GM08714 (cell line): ENCODE results near the gene RABL3.

ENCODE experiments used
- H3K4me3 ChIP-seq: fragments of 200-500 bp; sonication (Bioruptor generic); 2 replicates; pipeline ENCODE4 v1.5.1; 2014; ENCODE audit warnings: mild to moderate bottlenecking, low read length, inconsistent platforms
- ZNF274 ChIP-seq: IDR thresholded peaks from 2 replicates; pipeline ENCODE4 v1.6.1; 2012; ENCODE audit warnings: mild to moderate bottlenecking, low read depth, low read length

Gene RABL3

GRCh38 chr3:120726791-120727190 is 15.5 kb downstream of the RABL3 start:
- no peak overlapping the region for H3K4me3 ChIP-seq
- TF ChIP-seq ZNF274 = no peak

- H3K4me3 ChIP-seq = peak overlapping the region; percentile 34; the same call in 1 of the 2 replicates
These were observed 23.0 kb downstream of the RABL3 start for GRCh38 chr3:120719167-120719834.

- no peak for TF ChIP-seq ZNF274
These were observed 29.1 kb downstream of the RABL3 start for GRCh38 chr3:120713262-120713661.

GRCh38 chr3:120710369-120710768 is 31.9 kb downstream of the RABL3 start:
- H3K4me3 ChIP-seq = no peak overlapping the region
- no peak for TF ChIP-seq ZNF274

More at GRCh38 chr3:120713262-120713661, 29.1 kb downstream of the RABL3 start:
- no peak overlapping the region for H3K4me3 ChIP-seq

DNA sequence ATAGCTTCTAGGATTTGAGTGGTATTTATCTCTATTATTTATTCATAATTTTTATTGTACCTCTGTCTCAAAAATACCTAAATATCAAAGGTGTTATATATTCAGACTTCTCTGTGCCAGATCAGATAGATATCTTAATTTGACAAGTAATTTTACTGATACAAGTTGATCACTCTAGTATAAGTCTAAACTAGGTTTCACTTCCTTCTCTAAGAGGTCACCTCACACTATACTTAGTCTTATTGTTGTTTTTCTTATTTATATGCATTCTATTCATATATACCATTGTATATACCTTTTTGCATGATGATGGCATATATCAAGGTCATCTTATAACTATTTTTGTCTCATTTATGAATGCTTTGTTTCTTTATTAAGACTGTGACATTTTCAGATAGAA is 33.9 kb downstream of the RABL3 start:
- H3K4me3 ChIP-seq = no peak overlapping the region
- TF ChIP-seq ZNF274 = no peak

DNA sequence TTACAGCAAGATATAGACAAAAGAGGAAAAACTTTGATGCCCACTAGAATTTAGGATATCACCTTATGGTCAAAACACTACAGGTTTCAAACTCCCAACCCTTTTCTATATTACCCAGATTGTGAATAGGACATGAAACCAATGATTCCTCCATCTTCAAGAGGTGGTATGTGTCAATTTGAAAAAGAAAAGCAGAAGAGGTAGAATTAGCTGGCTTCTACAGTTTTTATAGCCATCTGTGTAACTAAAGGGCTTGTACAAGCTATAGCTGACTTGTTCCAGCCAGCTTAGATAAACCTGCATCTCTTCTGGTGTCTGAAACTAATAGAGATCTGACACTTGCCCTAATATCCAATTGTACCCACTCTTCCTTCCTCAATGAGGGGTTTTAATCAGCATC is 35.4 kb downstream of the RABL3 start:
- no peak overlapping the region for H3K4me3 ChIP-seq

DNA sequence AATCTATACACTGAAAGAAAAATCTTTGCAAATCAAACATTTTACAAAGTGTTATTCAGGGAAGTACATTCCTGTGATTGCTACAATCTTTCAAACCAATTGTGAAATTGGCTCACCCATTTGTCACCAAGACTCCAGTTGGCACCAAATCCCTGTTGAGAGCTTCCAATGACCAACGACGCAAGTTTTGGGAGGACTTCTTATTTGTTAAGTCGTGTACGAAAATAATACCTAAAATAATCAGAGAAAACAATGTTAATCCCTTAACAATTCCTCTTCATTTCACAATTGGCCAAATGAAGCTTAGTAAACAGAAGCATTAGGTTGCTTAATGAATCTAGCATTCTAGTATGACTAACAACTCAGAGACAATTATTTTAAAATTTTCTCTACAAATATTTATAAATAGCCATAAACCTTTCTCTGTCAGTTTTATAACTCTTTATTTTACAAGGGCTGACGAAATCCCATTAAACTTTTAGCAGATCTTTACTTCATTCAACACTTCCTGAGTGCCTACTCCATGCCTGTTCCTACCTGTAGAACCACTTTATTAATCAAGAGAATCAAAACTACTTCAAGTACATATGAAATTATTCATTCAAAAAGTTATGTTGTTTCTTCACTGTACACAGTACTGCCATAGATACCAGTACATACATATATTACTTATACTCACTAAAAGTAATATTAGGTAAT is 36.3 kb downstream of the RABL3 start:
- TF ChIP-seq ZNF274 = no peak
- H3K4me3 ChIP-seq = no peak overlapping the region

More for the DNA sequence above, 35.4 kb downstream of the RABL3 start:
- TF ChIP-seq ZNF274 = no peak

DNA sequence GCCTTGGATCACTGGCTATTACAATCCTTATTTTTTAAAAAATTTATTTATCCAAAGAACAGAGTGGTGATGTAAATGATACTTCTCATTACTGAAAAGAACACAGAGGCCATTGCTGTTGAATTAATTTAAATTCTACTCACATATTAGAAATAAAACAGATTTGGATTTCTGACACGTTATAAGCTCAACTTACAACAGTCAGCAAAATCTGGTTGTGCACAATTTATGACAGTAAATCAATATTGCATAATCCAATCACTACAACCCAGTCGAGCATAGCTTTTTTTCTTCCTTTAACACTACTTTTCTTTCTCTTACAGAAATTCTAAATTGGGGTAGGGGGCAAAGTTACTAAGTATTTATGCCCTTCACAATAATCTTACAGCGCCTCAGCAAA is 43.0 kb downstream of the RABL3 start:
- no peak for TF ChIP-seq ZNF274
- no peak overlapping the region for H3K4me3 ChIP-seq

GRCh38 chr3:120693439-120694171 is 48.7 kb downstream of the RABL3 start:
- TF ChIP-seq ZNF274 = no peak
- H3K4me3 ChIP-seq = no peak overlapping the region

- no peak overlapping the region for H3K4me3 ChIP-seq
- TF ChIP-seq ZNF274 = no peak
These were observed 52.9 kb downstream of the RABL3 start for GRCh38 chr3:120689395-120689794.

- TF ChIP-seq ZNF274 = no peak
- no peak overlapping the region for H3K4me3 ChIP-seq
These were observed 54.2 kb downstream of the RABL3 start for GRCh38 chr3:120688121-120688520.

DNA sequence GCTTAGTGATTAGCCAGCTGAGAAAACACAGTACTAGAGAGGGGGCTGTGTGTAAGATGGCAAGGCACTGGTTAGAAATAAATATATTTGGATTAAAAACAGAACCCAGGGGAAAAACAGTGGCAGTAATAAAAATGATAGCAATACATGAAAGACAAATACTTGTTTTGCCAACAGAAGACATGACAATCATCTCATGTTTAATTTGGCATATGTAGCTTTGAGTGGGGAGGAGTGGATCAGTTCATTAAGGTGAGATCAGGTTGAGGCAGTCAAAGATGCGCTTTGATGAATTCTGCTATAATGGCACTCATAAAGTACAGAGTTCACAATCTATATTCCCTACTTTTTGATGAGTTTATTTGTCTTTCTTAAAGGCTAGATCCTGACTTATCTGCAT is 56.9 kb downstream of the RABL3 start:
- no peak for TF ChIP-seq ZNF274
- no peak overlapping the region for H3K4me3 ChIP-seq

DNA sequence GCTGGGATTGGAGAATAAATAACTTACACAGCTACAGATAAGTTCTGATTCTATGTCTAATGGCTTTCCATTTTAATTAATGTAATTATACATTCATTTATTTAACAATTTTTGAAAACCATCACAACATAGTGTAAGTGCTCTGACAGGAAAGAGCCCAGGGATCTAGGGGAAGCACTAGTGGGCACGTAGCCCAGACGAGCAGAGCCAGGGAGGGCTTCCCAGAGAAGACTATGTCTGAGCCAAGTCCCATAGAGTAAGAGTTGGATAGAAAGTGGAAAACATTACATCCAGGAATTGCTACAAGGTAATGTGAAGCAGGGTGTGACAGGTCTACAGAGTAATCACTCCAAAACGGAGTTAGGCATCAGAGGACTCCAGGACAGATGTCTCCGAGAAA is 57.4 kb downstream of the RABL3 start:
- TF ChIP-seq ZNF274 = no peak

GRCh38 chr3:120683671-120684301 is 58.5 kb downstream of the RABL3 start:
- no peak overlapping the region for H3K4me3 ChIP-seq
- no peak for TF ChIP-seq ZNF274

More for the DNA sequence above, 57.4 kb downstream of the RABL3 start:
- H3K4me3 ChIP-seq = no peak overlapping the region
